ENCODE results near the gene STK11.

- no peak for TF ChIP-seq CTCF (conservative IDR thresholded peaks at IDR 0.05; ENCODE audit: low read depth, low read length)
- TF ChIP-seq BHLHE40 (IDR thresholded peaks at IDR 0.05; ENCODE audit: low read depth, low read length), result no peak
Measured at GRCh38 chr19:1273263-1274041, 67.9 kb downstream of the STK11 start.

All from IMR-90 (cell line).